Lower lobe of right lung (tissue), 2 donors: Measurements from ENCODE around the gene KCNN2. TPM values are rescaled to one million over a fixed set of nuclear protein-coding genes. Genes with fewer than 3 reads are reported as not detected.

Source experiments
- ATAC-seq, 2 donors: fragments of 200-7000 bp; cut with Tn5 transposase; one replicate each; pipeline ENCODE4 v1.9.1; 2020 to 2022; ENCODE audit warnings: mild to moderate bottlenecking in 2 of 2, moderate library complexity in 2 of 2
- DNase-seq: peaks from one replicate; pipeline ENCODE4 v3.0.0-alpha.2; 2020
- H3K27ac ChIP-seq: fragments of 200-600 bp; one replicate; pipeline ENCODE4 v1.8.0; 2022
- H3K27me3 ChIP-seq: fragments of 200-600 bp; one replicate; pipeline ENCODE4 v1.8.0; 2022; ENCODE audit warnings: low read depth
- H3K36me3 ChIP-seq: fragments of 200-600 bp; one replicate; pipeline ENCODE4 v1.8.0; 2022; ENCODE audit warnings: mild to moderate bottlenecking
- H3K4me1 ChIP-seq: fragments of 200-600 bp; one replicate; pipeline ENCODE4 v1.8.0; 2022
- H3K4me3 ChIP-seq: fragments of 200-600 bp; one replicate; pipeline ENCODE4 v1.8.0; 2022; ENCODE audit warnings: mild to moderate bottlenecking
- H3K9me3 ChIP-seq: fragments of 200-600 bp; one replicate; pipeline ENCODE4 v1.8.0; 2022
- intact Hi-C: fragments of 100-400 bp; cut with DNase I; formaldehyde crosslinking; loops from one replicate; pipeline ENCODE4 v1.11.0; 2022
- total RNA-seq: library from RNA; stranded (reverse); fragmentation: NEBNext Ultra II Directional; extraction: Animal tissue kit (Norgen Biotek cat#: 25700); gene quantifications from one replicate; pipeline ENCODE4 v1.2.1, GENCODE V29; 2021
- TF ChIP-seq, protein P1 (sequence below): fragments of 200-600 bp; IDR thresholded peaks from one replicate; pipeline ENCODE4 v1.8.0; 2022; ENCODE audit warnings: antibody characterized with exemption, mild to moderate bottlenecking
- donor health status: DM: no; HTN: yes; CAD: no; lungs with severe emphysema.

The KCNN2 gene
- total RNA-seq, 1 donor from 2014 or later, result 1.2 TPM

DNA sequence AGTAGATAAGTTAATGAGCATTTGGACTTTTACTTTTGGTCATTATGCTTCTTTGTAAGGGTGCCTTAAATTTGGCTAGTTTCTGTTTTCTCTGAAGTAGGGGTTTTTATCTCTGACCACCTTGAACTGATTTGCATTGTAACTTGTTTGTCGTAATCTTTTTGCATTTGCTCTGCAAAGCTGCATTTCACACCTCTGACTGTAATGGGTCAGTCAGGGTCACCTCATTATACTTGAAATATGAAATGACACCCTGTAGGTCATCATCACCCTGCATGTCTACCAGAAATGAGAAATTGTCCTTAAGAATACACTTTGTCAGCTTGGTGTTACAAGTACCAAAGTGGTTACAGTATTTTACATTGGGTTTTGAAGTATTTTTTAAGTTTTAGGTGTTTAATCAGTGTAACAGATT lies 74.0 kb downstream of the KCNN2 start:
- TF ChIP-seq, protein P1, sequence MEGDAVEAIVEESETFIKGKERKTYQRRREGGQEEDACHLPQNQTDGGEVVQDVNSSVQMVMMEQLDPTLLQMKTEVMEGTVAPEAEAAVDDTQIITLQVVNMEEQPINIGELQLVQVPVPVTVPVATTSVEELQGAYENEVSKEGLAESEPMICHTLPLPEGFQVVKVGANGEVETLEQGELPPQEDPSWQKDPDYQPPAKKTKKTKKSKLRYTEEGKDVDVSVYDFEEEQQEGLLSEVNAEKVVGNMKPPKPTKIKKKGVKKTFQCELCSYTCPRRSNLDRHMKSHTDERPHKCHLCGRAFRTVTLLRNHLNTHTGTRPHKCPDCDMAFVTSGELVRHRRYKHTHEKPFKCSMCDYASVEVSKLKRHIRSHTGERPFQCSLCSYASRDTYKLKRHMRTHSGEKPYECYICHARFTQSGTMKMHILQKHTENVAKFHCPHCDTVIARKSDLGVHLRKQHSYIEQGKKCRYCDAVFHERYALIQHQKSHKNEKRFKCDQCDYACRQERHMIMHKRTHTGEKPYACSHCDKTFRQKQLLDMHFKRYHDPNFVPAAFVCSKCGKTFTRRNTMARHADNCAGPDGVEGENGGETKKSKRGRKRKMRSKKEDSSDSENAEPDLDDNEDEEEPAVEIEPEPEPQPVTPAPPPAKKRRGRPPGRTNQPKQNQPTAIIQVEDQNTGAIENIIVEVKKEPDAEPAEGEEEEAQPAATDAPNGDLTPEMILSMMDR, result no peak
- Histone ChIP-seq H3K9me3 (no peaks in the 10 kb centered on the region), H3K4me1 (no peaks in the 10 kb centered on the region), H3K4me3 (no peak overlapping the region), H3K27ac (no peak overlapping the region), H3K27me3 (no peaks in the 10 kb centered on the region), H3K36me3 (no peaks in the 10 kb centered on the region)
- no peak for DNase-seq
- no peak for ATAC-seq
- intact Hi-C loops, result no loop called here

DNA sequence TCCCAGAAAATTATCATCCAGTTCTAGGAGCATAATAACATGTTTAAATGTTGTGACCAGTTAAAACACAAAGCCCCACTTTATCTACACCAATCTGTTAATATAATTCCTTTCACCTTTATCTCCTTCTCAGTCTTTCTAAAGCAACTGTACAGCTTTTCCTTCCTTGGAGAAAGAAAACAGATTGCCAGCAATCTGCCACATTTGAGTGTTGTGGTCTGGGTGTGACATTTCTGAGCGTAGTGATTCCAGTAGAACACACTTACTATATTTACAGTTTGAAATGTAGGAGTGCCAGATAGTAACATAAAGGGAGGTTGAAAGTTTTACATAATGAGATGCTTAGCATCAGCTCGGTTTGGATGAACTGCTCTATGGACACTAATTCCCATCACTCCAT lies 76.1 kb downstream of the KCNN2 start:
- Histone ChIP-seq H3K27ac (no peak overlapping the region), H3K36me3 (no peaks in the 10 kb centered on the region), H3K27me3 (no peaks in the 10 kb centered on the region), H3K4me3 (no peak overlapping the region), H3K4me1 (no peaks in the 10 kb centered on the region), H3K9me3 (no peaks in the 10 kb centered on the region)
- TF ChIP-seq, protein P1, result no peak
- DNase-seq, result no peak
- intact Hi-C loops, result no loop called here
- ATAC-seq, result no peak

DNA sequence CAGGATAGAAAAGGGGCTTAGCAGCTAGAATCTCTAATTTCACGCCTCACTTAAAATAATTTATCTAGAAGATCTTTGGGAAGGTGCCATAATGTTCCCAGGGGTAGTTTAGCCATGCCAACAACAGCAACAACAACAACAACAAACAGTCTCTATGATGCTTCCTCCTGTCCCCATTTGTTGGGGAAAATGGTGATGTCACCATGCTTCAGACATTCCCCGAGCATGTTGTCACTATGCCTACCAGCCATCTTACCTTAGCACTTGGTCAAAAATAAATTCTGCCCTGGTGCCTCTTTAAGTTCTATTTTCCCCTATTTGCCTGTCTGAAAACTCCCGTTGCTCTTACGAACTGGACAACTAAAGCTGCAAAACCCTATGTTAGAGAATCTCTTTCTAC lies 76.6 kb downstream of the KCNN2 start:
- no peaks in the 10 kb centered on the region for H3K27me3 ChIP-seq
- ATAC-seq (no peak), DNase-seq (no peak)
- no peak overlapping the region for H3K27ac ChIP-seq
- no peaks in the 10 kb centered on the region for H3K4me1 ChIP-seq
- intact Hi-C loops, result no loop called here
- no peak overlapping the region for H3K4me3 ChIP-seq
- H3K36me3 ChIP-seq, result no peaks in the 10 kb centered on the region
- no peaks in the 10 kb centered on the region for H3K9me3 ChIP-seq
- TF ChIP-seq, protein P1, result no peak

DNA sequence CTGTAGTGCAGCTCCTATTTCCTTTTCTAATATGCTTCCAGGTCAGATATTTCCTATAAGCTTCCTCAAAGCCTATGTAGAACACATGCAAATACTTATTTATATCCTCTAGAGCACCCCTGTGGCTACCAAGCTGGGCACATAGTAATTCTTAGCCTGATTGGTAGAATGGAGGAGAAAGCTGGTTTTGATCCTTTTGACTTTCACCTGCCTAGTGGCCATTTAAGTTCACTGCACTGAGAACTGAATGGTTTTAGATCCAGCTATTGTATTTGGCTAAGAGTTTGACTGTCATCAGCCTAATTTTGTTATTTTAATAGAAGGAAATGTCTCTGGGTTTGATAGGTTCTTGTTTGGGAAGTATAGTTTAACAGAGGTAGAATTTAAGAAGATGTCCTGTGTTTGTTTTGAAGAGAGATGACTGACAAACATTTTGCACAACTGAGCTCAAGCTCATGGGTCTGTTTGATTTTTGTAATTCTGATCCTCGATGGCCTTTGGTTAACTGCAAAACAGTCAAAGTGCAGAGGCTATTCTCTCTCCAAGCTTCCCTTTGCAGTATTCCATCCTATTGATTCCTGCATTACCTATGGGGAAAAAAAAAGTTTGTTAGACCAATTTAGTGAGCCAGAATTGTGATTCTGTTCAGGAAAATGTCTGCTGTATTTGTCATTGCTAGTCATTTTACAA lies 85.4 kb downstream of the KCNN2 start:
- no peak for ATAC-seq
- DNase-seq, result no peak
- H3K9me3 ChIP-seq, result no peaks in the 10 kb centered on the region
- intact Hi-C loops, result no loop called here
- no peak overlapping the region for H3K27ac ChIP-seq
- H3K4me1 ChIP-seq, result no peaks in the 10 kb centered on the region
- no peaks in the 10 kb centered on the region for H3K27me3 ChIP-seq
- TF ChIP-seq, protein P1, result no peak
- H3K4me3 ChIP-seq, result no peak overlapping the region
- no peaks in the 10 kb centered on the region for H3K36me3 ChIP-seq

DNA sequence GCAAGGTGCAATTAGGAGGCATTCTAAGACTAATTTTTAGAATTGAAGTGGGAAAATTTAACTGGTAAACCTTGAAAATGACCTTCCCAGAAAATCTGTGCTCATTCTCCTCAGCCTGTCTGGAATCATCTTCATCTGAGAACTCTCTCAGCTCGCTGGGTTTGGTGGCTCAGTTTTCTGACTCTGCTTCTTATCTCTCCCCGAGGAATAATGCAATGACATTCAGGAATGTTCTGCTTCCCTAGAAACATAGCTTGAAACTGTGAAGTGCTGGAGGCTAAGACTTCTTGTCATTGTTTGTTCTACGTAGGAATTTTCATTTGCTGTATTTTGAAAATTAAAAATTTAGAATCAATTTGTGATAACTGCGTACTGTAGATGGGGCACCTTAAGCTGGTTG lies 86.6 kb downstream of the KCNN2 start:
- ATAC-seq (no peak), DNase-seq (no peak)
- TF ChIP-seq, protein P1, result no peak
- Histone ChIP-seq H3K4me3 (no peak overlapping the region), H3K36me3 (no peaks in the 10 kb centered on the region), H3K9me3 (no peaks in the 10 kb centered on the region), H3K4me1 (no peaks in the 10 kb centered on the region), H3K27me3 (no peaks in the 10 kb centered on the region), H3K27ac (no peak overlapping the region)
- intact Hi-C loops, result no loop called here
